Progenitor cell of endocrine pancreas (in vitro differentiated cells): Measurements from ENCODE around the gene PRSS12. TPM values are rescaled to one million over a fixed set of nuclear protein-coding genes. Genes with fewer than 3 reads are reported as not detected.
"Not testable (repeated sequence)": the region's sequence is repeated elsewhere in the genome, so short reads cannot be mapped to it uniquely, and the experiment has no call there.

ENCODE experiments used
- DNase-seq: peaks from one replicate; pipeline ENCODE4 v3.0.0; 2021; ENCODE audit warnings: low spot score; ENCODE audit not compliant: unreplicated experiment
- H3K27ac Mint-ChIP-seq: 2 replicates; pipeline ENCODE4 v1.8.0; 2021; ENCODE audit warnings: mild to moderate bottlenecking, moderate library complexity, mixed read lengths
- H3K27me3 Mint-ChIP-seq: 2 replicates; pipeline ENCODE4 v1.8.0; 2021; ENCODE audit warnings: mixed read lengths
- H3K36me3 Mint-ChIP-seq: 2 replicates; pipeline ENCODE4 v1.8.0; 2022; ENCODE audit warnings: mixed read lengths; ENCODE audit not compliant: insufficient read depth
- H3K4me1 Mint-ChIP-seq: 2 replicates; pipeline ENCODE4 v1.8.0; 2021; ENCODE audit warnings: low read depth, mixed read lengths
- H3K4me3 Mint-ChIP-seq: 2 replicates; pipeline ENCODE4 v1.8.0; 2021; ENCODE audit warnings: low read depth, mild to moderate bottlenecking, moderate library complexity, mixed read lengths
- H3K9me3 Mint-ChIP-seq: 2 replicates; pipeline ENCODE4 v1.8.0; 2021; ENCODE audit warnings: low read depth, mixed read lengths
- total RNA-seq: library from RNA; stranded (reverse); gene quantifications from 2 replicates; pipeline ENCODE4 v1.2.1, GENCODE V29; 2021
- TF ChIP-seq, protein P1 (sequence below): fragments of 200-600 bp; sonication (generic); IDR thresholded peaks from one replicate; pipeline ENCODE4 v1.5.0; 2021; ENCODE audit warnings: antibody characterized with exemption, mild to moderate bottlenecking; ENCODE audit not compliant: unreplicated experiment

Gene PRSS12
- total RNA-seq, 1 donor from 2014 or later, result 3.4 TPM

GRCh38 chr4:118396881-118397622, 44.2 kb upstream of the PRSS12 start:
- Mint-ChIP-seq H3K9me3 (peaks cover 3% of the 10 kb centered on the region), H3K4me3 (no peak overlapping the region), H3K36me3 (peaks cover 2% of the 10 kb centered on the region), H3K27me3 (peaks cover 33% of the 10 kb centered on the region), H3K27ac (no peak overlapping the region), H3K4me1 (peaks cover 2% of the 10 kb centered on the region)
- TF ChIP-seq, protein P1, sequence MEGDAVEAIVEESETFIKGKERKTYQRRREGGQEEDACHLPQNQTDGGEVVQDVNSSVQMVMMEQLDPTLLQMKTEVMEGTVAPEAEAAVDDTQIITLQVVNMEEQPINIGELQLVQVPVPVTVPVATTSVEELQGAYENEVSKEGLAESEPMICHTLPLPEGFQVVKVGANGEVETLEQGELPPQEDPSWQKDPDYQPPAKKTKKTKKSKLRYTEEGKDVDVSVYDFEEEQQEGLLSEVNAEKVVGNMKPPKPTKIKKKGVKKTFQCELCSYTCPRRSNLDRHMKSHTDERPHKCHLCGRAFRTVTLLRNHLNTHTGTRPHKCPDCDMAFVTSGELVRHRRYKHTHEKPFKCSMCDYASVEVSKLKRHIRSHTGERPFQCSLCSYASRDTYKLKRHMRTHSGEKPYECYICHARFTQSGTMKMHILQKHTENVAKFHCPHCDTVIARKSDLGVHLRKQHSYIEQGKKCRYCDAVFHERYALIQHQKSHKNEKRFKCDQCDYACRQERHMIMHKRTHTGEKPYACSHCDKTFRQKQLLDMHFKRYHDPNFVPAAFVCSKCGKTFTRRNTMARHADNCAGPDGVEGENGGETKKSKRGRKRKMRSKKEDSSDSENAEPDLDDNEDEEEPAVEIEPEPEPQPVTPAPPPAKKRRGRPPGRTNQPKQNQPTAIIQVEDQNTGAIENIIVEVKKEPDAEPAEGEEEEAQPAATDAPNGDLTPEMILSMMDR, result no peak
- DNase-seq, result no peak

GRCh38 chr4:118395057-118395644, 42.3 kb upstream of the PRSS12 start:
- Mint-ChIP-seq H3K4me1 (peaks cover 2% of the 10 kb centered on the region), H3K27ac (no peak overlapping the region), H3K9me3 (peaks cover 3% of the 10 kb centered on the region), H3K27me3 (peaks cover 23% of the 10 kb centered on the region), H3K36me3 (peaks cover 2% of the 10 kb centered on the region), H3K4me3 (no peak overlapping the region)
- no peak for DNase-seq
- TF ChIP-seq, protein P1, result no peak

GRCh38 chr4:118392509-118392908, 39.7 kb upstream of the PRSS12 start:
- not testable (repeated sequence) for H3K4me3 Mint-ChIP-seq, H3K36me3 Mint-ChIP-seq, H3K9me3 Mint-ChIP-seq, H3K4me1 Mint-ChIP-seq, H3K27ac Mint-ChIP-seq, DNase-seq
- peaks cover 11% of the 10 kb centered on the region for H3K27me3 Mint-ChIP-seq

DNA sequence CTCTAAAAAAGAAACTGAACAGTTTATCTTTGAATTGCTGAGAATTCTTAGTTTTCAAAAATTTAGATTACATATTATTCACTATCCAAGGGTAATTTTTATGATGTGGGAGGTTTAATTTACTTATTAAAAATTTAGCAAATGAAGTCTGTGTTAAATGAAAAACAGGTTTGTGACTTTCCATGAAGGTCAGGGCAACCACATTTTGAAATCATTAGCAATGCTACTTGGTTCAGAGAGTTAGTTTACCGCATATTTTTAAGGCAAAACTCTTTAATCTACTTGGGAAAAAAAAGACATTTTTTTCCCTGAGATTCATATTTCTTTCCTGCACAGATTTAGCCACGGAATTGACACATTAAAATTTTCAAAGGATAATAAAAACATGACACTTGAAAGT, 37.3 kb upstream of the PRSS12 start:
- Mint-ChIP-seq H3K36me3 (peaks cover 4% of the 10 kb centered on the region), H3K4me1 (no peaks in the 10 kb centered on the region), H3K4me3 (no peak overlapping the region), H3K27me3 (no peaks in the 10 kb centered on the region), H3K27ac (no peak overlapping the region), H3K9me3 (peaks cover 12% of the 10 kb centered on the region)
- TF ChIP-seq, protein P1, result no peak
- DNase-seq, result no peak

GRCh38 chr4:118389721-118390120, 36.9 kb upstream of the PRSS12 start:
- H3K4me3 Mint-ChIP-seq, result no peak overlapping the region
- TF ChIP-seq, protein P1, result no peak
- H3K27ac Mint-ChIP-seq, result no peak overlapping the region
- H3K36me3 Mint-ChIP-seq, result peaks cover 4% of the 10 kb centered on the region
- no peak for DNase-seq
- no peaks in the 10 kb centered on the region for H3K4me1 Mint-ChIP-seq
- no peaks in the 10 kb centered on the region for H3K27me3 Mint-ChIP-seq
- peaks cover 12% of the 10 kb centered on the region for H3K9me3 Mint-ChIP-seq

DNA sequence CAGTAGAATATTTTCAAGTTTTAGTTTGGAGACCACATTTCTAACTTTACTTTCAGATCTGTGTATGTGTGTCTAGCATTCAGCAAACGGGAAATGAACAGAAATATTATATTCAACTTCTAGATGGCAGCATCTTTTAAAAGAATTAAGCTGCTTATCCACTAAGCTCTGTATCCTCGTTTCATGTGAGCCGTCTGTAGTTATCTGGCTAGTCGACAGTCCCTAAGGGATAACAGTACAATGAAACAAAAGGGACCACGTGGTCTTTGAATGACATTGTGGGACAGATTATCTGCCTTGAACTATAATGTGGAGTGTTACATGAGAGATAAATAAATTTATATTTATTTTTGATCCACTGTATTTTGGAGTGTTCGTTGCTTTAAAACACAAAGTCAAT, 35.8 kb upstream of the PRSS12 start:
- Mint-ChIP-seq H3K9me3 (peaks cover 12% of the 10 kb centered on the region), H3K4me3 (no peak overlapping the region), H3K36me3 (peaks cover 4% of the 10 kb centered on the region), H3K27ac (no peak overlapping the region), H3K4me1 (no peaks in the 10 kb centered on the region), H3K27me3 (no peaks in the 10 kb centered on the region)
- TF ChIP-seq, protein P1, result no peak
- DNase-seq, result no peak
